Measurements from ENCODE around the gene KLHDC8A.

The KLHDC8A gene

DNA sequence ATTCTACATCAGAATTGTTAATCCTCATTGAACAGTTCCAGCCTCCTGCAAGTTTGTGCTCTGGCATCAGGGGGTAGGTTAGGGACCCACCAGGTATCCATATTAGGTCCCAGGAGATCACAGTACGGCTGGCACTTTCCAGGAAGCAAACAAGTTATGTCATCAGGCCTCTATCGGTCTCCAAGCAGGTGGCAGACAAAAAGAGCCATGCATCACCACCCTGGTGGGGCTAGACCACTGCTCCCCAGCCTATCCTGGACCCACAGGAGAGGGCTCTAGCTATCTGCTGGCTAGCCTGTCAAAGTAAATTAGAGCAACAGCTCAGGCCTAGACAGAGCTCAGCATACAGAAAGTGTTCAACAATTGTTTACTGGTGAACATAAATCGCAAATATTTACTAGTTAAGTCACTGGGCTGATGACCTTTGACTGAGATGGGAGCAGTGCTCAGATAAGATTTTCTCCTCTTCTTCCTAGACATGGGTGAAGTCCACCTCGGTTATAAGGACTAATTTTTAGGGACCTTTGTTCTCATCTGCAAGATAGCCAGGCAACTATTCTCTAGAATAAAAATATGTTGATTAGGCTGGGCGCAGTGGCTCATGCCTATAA lies 41.6 kb downstream of the KLHDC8A start:
- no peak overlapping the region for H3K27ac ChIP-seq
- H3K36me3 ChIP-seq, result peaks cover 16% of the 10 kb centered on the region
- H3K4me3 ChIP-seq (ENCODE audit: low read depth, low read length), result no peak overlapping the region

DNA sequence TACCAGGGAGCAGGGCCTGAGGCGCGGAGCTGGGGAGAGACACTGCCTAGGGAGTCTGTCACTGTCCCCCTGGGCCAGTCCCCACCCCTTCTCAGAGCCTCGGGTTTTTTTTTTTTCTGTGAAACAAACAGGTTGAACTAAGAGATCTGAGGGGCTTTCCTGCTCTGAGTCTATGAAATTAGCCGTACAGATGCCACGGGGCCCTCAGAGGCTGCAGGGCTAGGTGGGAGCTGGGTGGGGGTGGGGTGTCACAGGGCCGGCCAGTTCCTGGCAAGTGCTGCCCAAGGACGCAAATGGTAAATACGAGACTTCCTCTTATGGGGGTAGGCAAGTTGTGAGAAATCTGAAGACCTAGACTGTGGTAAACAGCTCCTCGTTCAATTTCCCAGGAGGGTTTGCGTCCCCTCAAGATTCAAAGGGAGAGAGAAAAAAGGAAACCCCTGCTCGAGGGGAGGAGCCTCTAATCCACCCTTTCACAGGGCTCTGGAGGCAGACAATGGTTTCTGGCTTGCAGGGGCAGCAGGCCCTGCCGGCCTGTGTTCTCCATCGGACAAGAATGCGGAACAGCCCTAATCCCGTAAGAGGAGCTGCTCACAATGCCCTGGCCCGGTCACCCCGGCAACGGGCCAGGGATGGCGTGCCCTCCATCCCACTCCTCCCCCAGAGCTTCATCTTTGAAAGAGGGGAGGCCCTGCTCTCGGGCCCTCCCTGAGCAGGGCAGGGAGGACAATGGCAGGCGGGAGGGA lies 43.0 kb downstream of the KLHDC8A start:
- Histone ChIP-seq H3K27ac (peak overlapping the region; percentile 89), H3K27me3 (ENCODE audit: insufficient read depth, low read depth, severe bottlenecking) (no peaks in the 10 kb centered on the region), H3K4me3 (ENCODE audit: low read depth, low read length) (peak overlapping the region; percentile 38), H3K9me3 (ENCODE audit: severe bottlenecking) (no peaks in the 10 kb centered on the region), H3K36me3 (peaks cover 30% of the 10 kb centered on the region)
- TF ChIP-seq, protein P1, sequence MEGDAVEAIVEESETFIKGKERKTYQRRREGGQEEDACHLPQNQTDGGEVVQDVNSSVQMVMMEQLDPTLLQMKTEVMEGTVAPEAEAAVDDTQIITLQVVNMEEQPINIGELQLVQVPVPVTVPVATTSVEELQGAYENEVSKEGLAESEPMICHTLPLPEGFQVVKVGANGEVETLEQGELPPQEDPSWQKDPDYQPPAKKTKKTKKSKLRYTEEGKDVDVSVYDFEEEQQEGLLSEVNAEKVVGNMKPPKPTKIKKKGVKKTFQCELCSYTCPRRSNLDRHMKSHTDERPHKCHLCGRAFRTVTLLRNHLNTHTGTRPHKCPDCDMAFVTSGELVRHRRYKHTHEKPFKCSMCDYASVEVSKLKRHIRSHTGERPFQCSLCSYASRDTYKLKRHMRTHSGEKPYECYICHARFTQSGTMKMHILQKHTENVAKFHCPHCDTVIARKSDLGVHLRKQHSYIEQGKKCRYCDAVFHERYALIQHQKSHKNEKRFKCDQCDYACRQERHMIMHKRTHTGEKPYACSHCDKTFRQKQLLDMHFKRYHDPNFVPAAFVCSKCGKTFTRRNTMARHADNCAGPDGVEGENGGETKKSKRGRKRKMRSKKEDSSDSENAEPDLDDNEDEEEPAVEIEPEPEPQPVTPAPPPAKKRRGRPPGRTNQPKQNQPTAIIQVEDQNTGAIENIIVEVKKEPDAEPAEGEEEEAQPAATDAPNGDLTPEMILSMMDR (IDR thresholded peaks at IDR 0.05; ENCODE audit: low read depth, low read length), result no peak
- DNase-seq, result peak; percentile 93

More for the DNA sequence above, 41.6 kb downstream of the KLHDC8A start:
- DNase-seq, result no peak
- H3K27me3 ChIP-seq (ENCODE audit: insufficient read depth, low read depth, severe bottlenecking), result no peaks in the 10 kb centered on the region
- TF ChIP-seq, protein P1 (IDR thresholded peaks at IDR 0.05; ENCODE audit: low read depth, low read length), result no peak
- H3K9me3 ChIP-seq (ENCODE audit: severe bottlenecking), result no peaks in the 10 kb centered on the region

DNA sequence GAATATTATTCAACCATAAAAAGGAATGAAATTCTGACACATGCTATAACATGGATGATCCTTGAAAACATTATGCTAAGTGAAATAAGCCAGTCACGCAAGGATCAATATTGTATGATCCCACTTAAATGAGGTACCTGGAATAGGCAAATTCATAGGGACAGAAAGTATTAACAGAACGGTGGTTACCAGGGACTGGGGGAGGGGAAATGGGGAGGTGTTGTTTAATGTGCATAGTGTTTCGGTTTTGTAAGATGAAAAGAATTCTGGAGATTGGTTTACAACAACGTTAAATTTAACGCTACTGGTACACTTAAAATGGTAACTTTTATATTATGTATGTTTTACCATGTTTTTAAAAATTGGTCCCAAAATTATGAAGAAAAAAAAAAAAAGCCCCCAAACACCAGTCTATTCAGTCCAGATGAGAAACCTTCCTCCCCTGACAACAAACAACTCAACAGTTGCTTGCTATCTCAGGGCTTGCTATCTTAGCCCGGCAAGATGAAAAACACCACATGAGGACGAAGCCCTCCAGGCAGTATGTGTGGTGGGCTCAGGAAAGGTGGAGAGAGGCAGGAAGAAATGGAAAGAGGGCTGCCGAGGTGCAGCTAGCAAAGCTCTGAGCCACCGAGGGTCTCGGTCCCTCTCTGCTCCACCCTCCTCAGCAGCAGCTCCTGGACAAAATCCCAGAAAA lies 43.7 kb downstream of the KLHDC8A start:
- Histone ChIP-seq H3K9me3 (ENCODE audit: severe bottlenecking) (no peaks in the 10 kb centered on the region), H3K4me3 (ENCODE audit: low read depth, low read length) (peak overlapping the region; percentile 38), H3K27ac (peak overlapping the region; percentile 89), H3K36me3 (peaks cover 37% of the 10 kb centered on the region), H3K27me3 (ENCODE audit: insufficient read depth, low read depth, severe bottlenecking) (no peaks in the 10 kb centered on the region)
- DNase-seq, result no peak
- TF ChIP-seq, protein P1 (IDR thresholded peaks at IDR 0.05; ENCODE audit: low read depth, low read length), result no peak

DNA sequence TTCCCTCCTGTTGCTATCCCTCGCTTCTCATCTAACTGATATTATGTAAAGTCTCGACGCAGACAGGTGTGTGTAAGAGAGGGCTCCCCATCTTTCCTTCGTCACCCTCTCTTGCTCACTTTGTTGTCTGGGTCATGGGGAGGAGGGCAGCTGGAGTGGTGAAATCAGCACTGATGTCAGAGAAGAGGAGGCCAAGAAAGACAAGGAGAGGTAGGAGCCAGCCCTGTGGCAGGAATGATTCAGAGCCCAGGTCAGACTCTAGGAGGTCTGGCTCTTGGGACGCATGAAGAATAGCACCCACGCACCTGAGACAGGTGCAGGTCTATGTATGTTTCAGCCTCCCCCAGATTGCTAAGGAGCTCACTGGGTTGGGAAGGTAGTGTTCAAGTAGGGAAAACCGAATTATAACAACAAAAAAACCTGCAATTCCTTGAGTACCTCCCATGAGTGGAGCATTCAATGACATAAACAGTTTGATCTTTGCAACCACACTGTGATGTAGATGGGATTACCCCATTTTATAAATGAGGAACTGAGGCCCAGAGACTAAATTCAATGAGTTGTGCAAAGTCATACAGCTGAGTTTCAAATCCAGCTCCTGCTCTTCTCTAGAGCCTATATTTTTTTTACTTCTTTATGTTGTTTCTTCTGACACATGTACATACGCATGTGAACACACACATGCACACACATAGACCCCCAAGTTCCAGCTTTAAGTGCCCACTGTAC lies 45.6 kb downstream of the KLHDC8A start:
- Histone ChIP-seq H3K9me3 (ENCODE audit: severe bottlenecking) (no peaks in the 10 kb centered on the region), H3K36me3 (peaks cover 56% of the 10 kb centered on the region), H3K4me3 (ENCODE audit: low read depth, low read length) (no peak overlapping the region), H3K27me3 (ENCODE audit: insufficient read depth, low read depth, severe bottlenecking) (no peaks in the 10 kb centered on the region), H3K27ac (no peak overlapping the region)
- TF ChIP-seq, protein P1 (IDR thresholded peaks at IDR 0.05; ENCODE audit: low read depth, low read length), result no peak
- no peak for DNase-seq

DNA sequence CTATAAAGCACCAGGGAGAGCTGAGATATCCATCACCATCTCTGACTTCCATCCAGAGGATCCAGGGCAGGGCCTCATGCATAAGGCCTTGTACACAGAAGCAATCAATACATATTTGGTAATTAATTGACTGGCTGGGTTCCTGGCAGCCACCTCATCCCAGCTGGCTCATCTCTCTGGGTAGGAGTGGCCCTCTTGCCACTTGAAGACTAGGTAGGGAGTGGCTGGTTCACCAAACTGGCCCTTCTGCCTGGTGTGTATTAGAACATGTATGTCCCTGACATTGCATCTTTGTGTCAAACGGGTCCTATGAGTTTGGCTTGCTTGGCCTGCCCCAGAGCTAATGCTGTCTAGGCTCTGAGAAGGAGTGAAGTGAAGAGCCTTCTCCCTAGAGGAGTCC lies 47.0 kb downstream of the KLHDC8A start:
- Histone ChIP-seq H3K9me3 (ENCODE audit: severe bottlenecking) (no peaks in the 10 kb centered on the region), H3K27me3 (ENCODE audit: insufficient read depth, low read depth, severe bottlenecking) (no peaks in the 10 kb centered on the region), H3K27ac (no peak overlapping the region), H3K36me3 (peaks cover 70% of the 10 kb centered on the region), H3K4me3 (ENCODE audit: low read depth, low read length) (no peak overlapping the region)
- DNase-seq, result no peak
- TF ChIP-seq, protein P1 (IDR thresholded peaks at IDR 0.05; ENCODE audit: low read depth, low read length), result no peak

All from WERI-Rb-1 (cell line).